IMR-90 (cell line): ENCODE data around the gene ZNF23. TPM values are rescaled to one million over a fixed set of nuclear protein-coding genes. Genes with fewer than 3 reads are reported as not detected.

Source experiments
- ATAC-seq: fragments of 200-7000 bp; cut with Tn5 transposase; 2 replicates; pipeline ENCODE4 v1.9.1; 2020; ENCODE audit warnings: low read depth, mild to moderate bottlenecking, moderate library complexity
- BruUV-seq: library from RNA; stranded (reverse); fragments of 400-500 nt; replicated peaks from 2 replicates; lab custom pipeline; 2021; lab: Mats Ljungman, UMichigan
- CTCF ChIA-PET: fragments of 300-600 bp; formaldehyde crosslinking; extraction: SDS; loops from one replicate; lab custom pipeline; 2021; ENCODE audit warnings: antibody characterized with exemption; lab: Yijun Ruan, JAX
- POLR2A ChIA-PET: fragments of 300-600 bp; sonication (Branson Sonifier 250); formaldehyde crosslinking; loops from one replicate; lab custom pipeline; 2022; ENCODE audit warnings: antibody characterized with exemption; ENCODE audit not compliant: unreplicated experiment; lab: Charles Lee
- DNase-seq: peaks from one replicate; pipeline ENCODE4 v3.0.0; 2013
- H2AFZ ChIP-seq: replicated peaks from 2 replicates; pipeline ENCODE3; 2013; ENCODE audit warnings: low read length, mild to moderate bottlenecking; ENCODE audit not compliant: poor library complexity
- H2AK5ac ChIP-seq: 2 replicates; pipeline ENCODE4 v1.6.1; 2013; ENCODE audit warnings: low read depth, low read length, inconsistent platforms
- H2AK9ac ChIP-seq: replicated peaks from 2 replicates; pipeline ENCODE3; 2013; ENCODE audit warnings: mild to moderate bottlenecking, low read depth, low read length, moderate library complexity; ENCODE audit not compliant: poor library complexity
- H2BK120ac ChIP-seq: 2 replicates; pipeline ENCODE4 v1.6.1; 2013; ENCODE audit warnings: low read depth, low read length, inconsistent platforms
- H2BK15ac ChIP-seq: 3 replicates; pipeline ENCODE4 v1.6.1; 2013; ENCODE audit warnings: low read depth, low read length, inconsistent platforms
- H2BK20ac ChIP-seq: 2 replicates; pipeline ENCODE4 v1.6.1; 2013; ENCODE audit warnings: low read depth, mild to moderate bottlenecking, inconsistent platforms, low read length, moderate library complexity
- H2BK5ac ChIP-seq: 2 replicates; pipeline ENCODE4 v1.6.1; 2013; ENCODE audit warnings: mild to moderate bottlenecking, low read depth, low read length, inconsistent platforms; ENCODE audit not compliant: poor library complexity, severe bottlenecking
- H3K14ac ChIP-seq: replicated peaks from 2 replicates; pipeline ENCODE4 v1.6.1; 2013; ENCODE audit warnings: low read depth, low read length, inconsistent platforms
- H3K18ac ChIP-seq: 2 replicates; pipeline ENCODE4 v1.6.1; 2013; ENCODE audit warnings: low read depth, low read length, control low read depth
- H3K23ac ChIP-seq: 2 replicates; pipeline ENCODE4 v1.6.1; 2013; ENCODE audit warnings: low read depth, low read length, inconsistent platforms
- H3K27ac ChIP-seq: 2 replicates; pipeline ENCODE4 v1.5.1; 2013; ENCODE audit warnings: mild to moderate bottlenecking, control low read depth, low read length; ENCODE audit not compliant: insufficient read depth
- H3K27me3 ChIP-seq: 2 replicates; pipeline ENCODE4 v1.6.1; 2013; ENCODE audit warnings: low read length; ENCODE audit not compliant: control insufficient read depth, insufficient read depth
- H3K36me3 ChIP-seq: 2 replicates; pipeline ENCODE4 v1.6.1; 2013; ENCODE audit warnings: low read length, mixed read lengths; ENCODE audit not compliant: control insufficient read depth, insufficient read depth
- H3K4ac ChIP-seq: 2 replicates; pipeline ENCODE4 v1.6.1; 2013; ENCODE audit warnings: low read depth, low read length, inconsistent platforms
- H3K4me1 ChIP-seq: 2 replicates; pipeline ENCODE4 v1.6.1; 2013; ENCODE audit warnings: low read length, mixed read lengths; ENCODE audit not compliant: control insufficient read depth, insufficient read depth
- H3K4me2 ChIP-seq: 2 replicates; pipeline ENCODE4 v1.6.1; 2013; ENCODE audit warnings: low read depth, mild to moderate bottlenecking, control low read depth, low read length, moderate library complexity
- H3K4me3 ChIP-seq: 2 replicates; pipeline ENCODE4 v1.5.1; 2013; ENCODE audit warnings: low read depth, mild to moderate bottlenecking, control low read depth, low read length, moderate library complexity; ENCODE audit not compliant: insufficient read depth
- H3K56ac ChIP-seq: 2 replicates; pipeline ENCODE4 v1.6.1; 2013; ENCODE audit warnings: low read length, inconsistent platforms; ENCODE audit not compliant: insufficient read depth; ENCODE audit errors: extremely low read depth
- H3K79me1 ChIP-seq, 2 experiments: 2 replicates each; pipeline ENCODE4 v1.6.1; 2013; ENCODE audit warnings: low read length in 2 of 2, inconsistent platforms in 1 of 2, low read depth in 1 of 2
- H3K9ac ChIP-seq: 2 replicates; pipeline ENCODE4 v1.6.1; 2013; ENCODE audit warnings: low read depth, low read length, control low read depth
- H3K9me1 ChIP-seq: 2 replicates; pipeline ENCODE4 v1.6.1; 2013; ENCODE audit warnings: low read length, inconsistent platforms; ENCODE audit not compliant: insufficient read depth
- H3K9me3 ChIP-seq: 2 replicates; pipeline ENCODE4 v1.6.1; 2013; ENCODE audit warnings: low read length; ENCODE audit not compliant: control insufficient read depth, insufficient read depth
- H4K20me1 ChIP-seq: 2 replicates; pipeline ENCODE4 v1.6.1; 2013; ENCODE audit warnings: low read length, inconsistent platforms; ENCODE audit not compliant: insufficient read depth
- H4K5ac ChIP-seq: 2 replicates; pipeline ENCODE4 v1.6.1; 2013; ENCODE audit warnings: mild to moderate bottlenecking, low read depth, low read length, control low read depth
- H4K8ac ChIP-seq, 2 experiments: 2 replicates each; pipeline ENCODE4 v1.6.1; 2013; ENCODE audit warnings: low read depth in 2 of 2, low read length in 2 of 2, control low read depth in 1 of 2, inconsistent platforms in 1 of 2
- H4K91ac ChIP-seq: 2 replicates; pipeline ENCODE4 v1.6.1; 2013; ENCODE audit warnings: low read depth, low read length, inconsistent platforms; ENCODE audit not compliant: insufficient read depth
- BHLHE40 ChIP-seq: fragments of 150-350 bp; IDR thresholded peaks from 2 replicates; pipeline ENCODE4 v1.6.1; 2016; ENCODE audit warnings: mild to moderate bottlenecking, low read depth, low read length
- FOS ChIP-seq: fragments of 150-350 bp; IDR thresholded peaks from 2 replicates; pipeline ENCODE4 v1.6.1; 2016; ENCODE audit warnings: low read depth, low read length
- MAFK ChIP-seq: IDR thresholded peaks from 2 replicates; pipeline ENCODE4 v1.6.1; 2012; ENCODE audit warnings: low read depth, low read length, improper control_type of control experiment
- MXI1 ChIP-seq: IDR thresholded peaks from 2 replicates; pipeline ENCODE4 v1.6.1; 2012; ENCODE audit warnings: low read depth, mild to moderate bottlenecking, low read length, moderate library complexity, borderline replicate concordance
- POLR2A ChIP-seq: IDR thresholded peaks from 2 replicates; pipeline ENCODE4 v1.6.1; 2012; ENCODE audit warnings: mild to moderate bottlenecking, low read depth, low read length
- RAD21 ChIP-seq: IDR thresholded peaks from 2 replicates; pipeline ENCODE4 v1.6.1; 2012; ENCODE audit warnings: low read length, improper control_type of control experiment
- RFX5 ChIP-seq: IDR thresholded peaks from 2 replicates; pipeline ENCODE4 v1.8.0; 2012; ENCODE audit warnings: low read depth, mild to moderate bottlenecking, low read length, moderate library complexity
- SMC3 ChIP-seq: fragments of 150-350 bp; IDR thresholded peaks from 2 replicates; pipeline ENCODE4 v1.6.1; 2016; ENCODE audit warnings: low read depth, mild to moderate bottlenecking, antibody characterized with exemption, low read length, moderate library complexity
- USF2 ChIP-seq: fragments of 150-350 bp; IDR thresholded peaks from 2 replicates; pipeline ENCODE4 v1.6.1; 2017; ENCODE audit warnings: mild to moderate bottlenecking, antibody characterized with exemption, low read length, low read depth
- WGBS, 2 experiments: methylation state at CpG; one replicate each; pipeline versions ENCODE4 v1.1.5 to v1.1.7; 2013; ENCODE audit warnings: missing lambda C conversion rate in 2 of 2; ENCODE audit not compliant: insufficient read length in 1 of 2; ENCODE audit errors: extremely low coverage in 2 of 2; 5-methylcytosine and 5-hydroxymethylcytosine counted together
- dilution Hi-C: fragments of 300-500 bp; cut with HindIII; formaldehyde crosslinking; loops from one replicate; pipeline ENCODE4 v1.14.3; 2018; ENCODE audit warnings: low sequenced_read_pairs; ENCODE audit not compliant: unreplicated experiment
- in situ Hi-C: fragments of 300-500 bp; cut with MboI; formaldehyde crosslinking; loops from 3 replicates; pipeline ENCODE4 v1.14.3; 2019; ENCODE audit warnings: low sequenced_read_pairs, inconsistent platforms, mixed read lengths
- intact Hi-C: fragments of 100-400 bp; cut with micrococcal nuclease; formaldehyde crosslinking; loops from 2 replicates; pipeline ENCODE4 v1.10.0; 2022
- polyA plus RNA-seq, 3 experiments: library from polyadenylated mRNA; depleted of rRNA; stranded (reverse); fragments of >200 nt; gene quantifications; 2 replicates each; pipeline ENCODE4 v1.2.3, GENCODE V29; 2012; ENCODE audit warnings: low replicate concordance in 1 of 3
- total RNA-seq: library from RNA; depleted of rRNA; stranded (reverse); fragments of >200 nt; gene quantifications from 2 replicates; pipeline ENCODE4 v1.2.3, GENCODE V29; 2012

ZNF23 gene
- total and polyA plus RNA-seq, 2 of the 4 experiments (the other 2 are of a cell fraction) = 7.5 to 8.8 TPM

GRCh38 chr16:71431991-71432390 lies 30.1 kb downstream of the ZNF23 start:
- in situ Hi-C loops = no loop called here

More at GRCh38 chr16:71431991-71432390, 30.1 kb downstream of the ZNF23 start:
- H4K8ac ChIP-seq = no peak overlapping the region
- intact Hi-C loops = no loop called here
- no peak overlapping the region for H2AK5ac ChIP-seq
- no peak overlapping the region for H3K56ac ChIP-seq
- H2BK15ac ChIP-seq = no peak overlapping the region
- no peaks in the 10 kb centered on the region for H3K9me1 ChIP-seq
- H3K9ac ChIP-seq = no peak overlapping the region
- DNase-seq = no peak
- H3K4ac ChIP-seq = no peak overlapping the region
- H3K4me1 ChIP-seq = no peaks in the 10 kb centered on the region
- no peaks in the 10 kb centered on the region for H3K79me1 ChIP-seq
- no peak for ATAC-seq
- no peak overlapping the region for H2BK20ac ChIP-seq
- no peak overlapping the region for H3K14ac ChIP-seq
- H4K20me1 ChIP-seq = no peaks in the 10 kb centered on the region
- no peak overlapping the region for H4K91ac ChIP-seq
- no peak overlapping the region for H3K23ac ChIP-seq
- H2AK9ac ChIP-seq = no peak overlapping the region
- peaks cover 1% of the 10 kb centered on the region for H3K27me3 ChIP-seq
- BruUV-seq = no TSS peak
- ChIA-PET POLR2A (no interaction called here), CTCF (no interaction called here)
- H3K27ac ChIP-seq = no peak overlapping the region
- no peak overlapping the region for H2AFZ ChIP-seq
- H3K9me3 ChIP-seq = no peaks in the 10 kb centered on the region
- H2BK5ac ChIP-seq = no peak overlapping the region
- no peak overlapping the region for H3K18ac ChIP-seq
- H4K5ac ChIP-seq = no peak overlapping the region
- no peak for TF ChIP-seq MXI1
- no peak for TF ChIP-seq RAD21
- TF ChIP-seq FOS = no peak
- no peak for TF ChIP-seq SMC3
- no peak for TF ChIP-seq BHLHE40
- TF ChIP-seq RFX5 = no peak
- TF ChIP-seq MAFK = no peak
- TF ChIP-seq USF2 = no peak
- TF ChIP-seq POLR2A = no peak
- no peak overlapping the region for H2BK120ac ChIP-seq
- H3K4me3 ChIP-seq = no peak overlapping the region
- H3K36me3 ChIP-seq = no peaks in the 10 kb centered on the region
- dilution Hi-C loops = no loop called here
- H3K4me2 ChIP-seq = no peak overlapping the region
- WGBS, 2 experiments = no CpG with 5 or more reads among the region's 9 CpGs
